ENCODE data around the gene RSBN1L.

Gene RSBN1L

DNA sequence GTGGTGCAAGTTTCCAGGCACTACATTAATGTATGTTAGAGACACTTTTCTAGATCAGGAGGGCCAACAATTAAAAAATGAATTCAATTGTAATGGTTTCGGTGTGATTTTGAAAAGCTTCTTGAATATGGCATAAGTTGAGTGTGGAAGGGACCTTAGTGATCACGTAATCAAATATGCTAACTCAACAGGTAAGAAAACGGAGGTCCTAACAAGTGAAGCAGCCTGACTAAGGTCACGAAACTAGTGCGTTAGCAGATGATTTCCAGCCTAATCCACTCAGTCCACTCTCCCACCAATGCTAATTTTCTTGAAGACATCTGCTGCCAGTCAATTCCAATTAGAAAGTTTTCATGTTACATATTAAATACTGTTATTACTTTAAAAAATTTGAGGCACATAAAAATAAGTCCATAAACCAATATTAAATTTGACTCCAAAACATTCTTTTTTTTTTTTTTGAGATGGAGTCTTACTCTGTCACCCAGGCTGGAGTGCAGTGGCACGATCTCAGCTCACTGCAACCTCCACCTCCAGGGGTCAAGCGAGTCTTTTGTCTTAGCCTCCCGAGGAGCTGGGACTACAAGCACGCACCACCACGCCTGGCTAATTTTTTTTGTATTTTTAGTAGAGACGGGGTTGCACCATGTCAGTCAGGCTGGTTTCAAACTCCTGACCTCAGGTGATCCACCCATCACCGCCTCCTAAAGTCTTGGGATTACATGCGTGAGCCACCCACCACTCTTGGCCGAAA, 2.3 kb upstream of the RSBN1L start:
- DNase-seq (ENCODE audit: low read depth) = no peak
- peak overlapping the region; percentile 98 for H3K4me3 ChIP-seq (ENCODE audit: low read depth, low read length)
- TF ChIP-seq, protein P1, sequence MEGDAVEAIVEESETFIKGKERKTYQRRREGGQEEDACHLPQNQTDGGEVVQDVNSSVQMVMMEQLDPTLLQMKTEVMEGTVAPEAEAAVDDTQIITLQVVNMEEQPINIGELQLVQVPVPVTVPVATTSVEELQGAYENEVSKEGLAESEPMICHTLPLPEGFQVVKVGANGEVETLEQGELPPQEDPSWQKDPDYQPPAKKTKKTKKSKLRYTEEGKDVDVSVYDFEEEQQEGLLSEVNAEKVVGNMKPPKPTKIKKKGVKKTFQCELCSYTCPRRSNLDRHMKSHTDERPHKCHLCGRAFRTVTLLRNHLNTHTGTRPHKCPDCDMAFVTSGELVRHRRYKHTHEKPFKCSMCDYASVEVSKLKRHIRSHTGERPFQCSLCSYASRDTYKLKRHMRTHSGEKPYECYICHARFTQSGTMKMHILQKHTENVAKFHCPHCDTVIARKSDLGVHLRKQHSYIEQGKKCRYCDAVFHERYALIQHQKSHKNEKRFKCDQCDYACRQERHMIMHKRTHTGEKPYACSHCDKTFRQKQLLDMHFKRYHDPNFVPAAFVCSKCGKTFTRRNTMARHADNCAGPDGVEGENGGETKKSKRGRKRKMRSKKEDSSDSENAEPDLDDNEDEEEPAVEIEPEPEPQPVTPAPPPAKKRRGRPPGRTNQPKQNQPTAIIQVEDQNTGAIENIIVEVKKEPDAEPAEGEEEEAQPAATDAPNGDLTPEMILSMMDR (IDR thresholded peaks at IDR 0.05; ENCODE audit: low read depth, low read length) = no peak

DNA sequence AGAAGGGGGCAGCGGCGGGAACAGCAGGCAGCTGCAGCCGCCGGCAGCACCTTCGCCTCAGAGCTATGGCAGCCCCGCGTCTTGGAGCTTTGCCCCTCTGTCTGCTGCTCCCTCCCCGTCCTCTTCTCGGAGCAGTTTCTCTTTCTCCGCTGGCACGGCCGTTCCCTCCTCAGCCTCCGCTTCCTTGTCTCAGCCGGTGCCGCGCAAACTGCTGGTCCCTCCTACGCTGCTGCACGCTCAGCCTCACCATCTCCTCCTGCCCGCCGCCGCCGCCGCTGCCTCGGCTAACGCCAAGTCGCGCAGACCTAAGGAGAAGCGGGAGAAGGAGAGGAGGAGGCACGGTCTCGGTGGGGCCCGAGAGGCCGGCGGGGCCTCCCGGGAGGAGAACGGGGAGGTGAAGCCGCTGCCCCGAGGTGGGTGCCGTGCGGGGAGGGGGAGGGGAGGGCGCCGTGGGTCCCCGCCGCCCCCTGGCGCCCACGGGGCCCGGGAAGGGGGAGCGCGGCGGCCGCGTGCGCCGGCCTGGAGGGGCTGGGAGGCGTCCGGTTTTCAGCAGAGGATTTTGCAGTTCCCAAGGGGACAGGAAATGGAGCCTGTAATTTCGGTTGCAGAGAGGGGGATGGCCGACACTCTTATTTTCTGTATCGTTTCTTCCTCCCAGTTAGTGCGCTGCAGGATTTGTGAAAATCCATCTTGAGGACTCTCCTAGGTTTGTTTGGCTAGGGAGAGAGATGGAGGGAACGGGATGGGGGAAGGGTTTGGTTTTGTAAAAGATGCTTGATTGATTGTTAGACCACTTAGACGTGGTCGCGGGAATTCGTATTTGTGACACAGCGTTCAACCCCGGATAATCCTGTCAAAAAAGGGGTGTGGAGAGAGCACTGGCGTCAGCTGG, 630 bp downstream of the RSBN1L start:
- DNase-seq (ENCODE audit: low read depth) = peak; percentile 84
- H3K4me3 ChIP-seq (ENCODE audit: low read depth, low read length) = peak overlapping the region; percentile 98
- TF ChIP-seq POLR2A (IDR thresholded peaks at IDR 0.05; ENCODE audit: extremely low read depth, insufficient read length) (no peak), MYC (IDR thresholded peaks at IDR 0.05; ENCODE audit: low read depth, low read length) (peak; percentile 64; the same call in 1 of the 2 replicates)
- TF ChIP-seq, protein P1 (IDR thresholded peaks at IDR 0.05; ENCODE audit: low read depth, low read length) = no peak
- TF ChIP-seq, protein P2, sequence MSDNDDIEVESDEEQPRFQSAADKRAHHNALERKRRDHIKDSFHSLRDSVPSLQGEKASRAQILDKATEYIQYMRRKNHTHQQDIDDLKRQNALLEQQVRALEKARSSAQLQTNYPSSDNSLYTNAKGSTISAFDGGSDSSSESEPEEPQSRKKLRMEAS (IDR thresholded peaks at IDR 0.05; ENCODE audit: low read depth, low read length) = peak; percentile 33

DNA sequence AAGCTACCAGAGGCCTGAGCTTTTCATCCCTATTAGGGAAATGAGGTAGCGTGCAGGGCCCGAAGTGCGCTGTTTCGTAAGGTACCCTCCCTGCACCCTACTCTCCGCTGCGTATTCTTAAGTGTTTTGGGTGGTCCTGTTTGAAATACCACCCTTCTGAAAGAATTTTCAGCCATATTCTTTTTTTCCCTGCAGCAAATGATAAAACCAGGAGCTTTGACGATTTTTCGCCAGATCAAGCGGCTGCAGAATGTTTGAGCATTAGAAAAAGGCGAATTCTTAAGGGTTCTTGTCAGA, 1.2 kb downstream of the RSBN1L start:
- TF ChIP-seq POLR2A (IDR thresholded peaks at IDR 0.05; ENCODE audit: extremely low read depth, insufficient read length) = no peak
- TF ChIP-seq, protein P2 (IDR thresholded peaks at IDR 0.05; ENCODE audit: low read depth, low read length) = peak; percentile 61
- TF ChIP-seq MYC (IDR thresholded peaks at IDR 0.05; ENCODE audit: low read depth, low read length) = no peak
- DNase-seq (ENCODE audit: low read depth) = peak; percentile 88
- peak overlapping the region; percentile 98 for H3K4me3 ChIP-seq (ENCODE audit: low read depth, low read length)

DNA sequence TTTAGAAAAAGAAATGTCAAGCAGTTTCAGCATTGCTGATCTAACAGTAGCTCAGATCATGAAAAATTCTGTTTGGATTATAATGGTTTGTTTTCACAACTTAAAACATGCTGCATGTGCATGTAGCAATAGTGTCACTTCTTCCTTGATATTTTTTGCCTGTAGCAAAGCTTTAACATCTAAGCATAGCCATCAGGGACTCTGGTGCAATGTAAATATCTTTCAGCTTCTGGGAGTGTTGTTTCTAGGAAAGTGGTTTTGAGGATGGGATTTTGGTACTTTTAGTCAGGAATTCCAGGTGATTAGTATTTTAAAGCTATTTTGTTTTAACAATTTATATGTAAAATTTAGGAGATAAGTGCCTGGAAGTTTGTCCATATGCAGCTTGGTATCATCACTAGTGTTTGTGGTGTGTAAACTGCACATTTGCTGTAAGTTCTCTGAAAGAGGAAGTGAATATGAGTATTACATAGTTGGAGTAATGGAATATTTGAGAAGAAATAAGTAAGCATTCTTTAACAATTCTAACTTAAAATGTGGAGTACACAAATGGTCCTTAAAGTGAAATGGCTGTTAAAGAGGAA, 1.9 kb downstream of the RSBN1L start:
- TF ChIP-seq POLR2A (IDR thresholded peaks at IDR 0.05; ENCODE audit: extremely low read depth, insufficient read length) = no peak
- no peak for TF ChIP-seq MYC (IDR thresholded peaks at IDR 0.05; ENCODE audit: low read depth, low read length)
- TF ChIP-seq, protein P1 (IDR thresholded peaks at IDR 0.05; ENCODE audit: low read depth, low read length) = no peak
- TF ChIP-seq, protein P2 (IDR thresholded peaks at IDR 0.05; ENCODE audit: low read depth, low read length) = no peak
- peak overlapping the region; percentile 98 for H3K4me3 ChIP-seq (ENCODE audit: low read depth, low read length)
- peak; percentile 65 for DNase-seq (ENCODE audit: low read depth)

DNA sequence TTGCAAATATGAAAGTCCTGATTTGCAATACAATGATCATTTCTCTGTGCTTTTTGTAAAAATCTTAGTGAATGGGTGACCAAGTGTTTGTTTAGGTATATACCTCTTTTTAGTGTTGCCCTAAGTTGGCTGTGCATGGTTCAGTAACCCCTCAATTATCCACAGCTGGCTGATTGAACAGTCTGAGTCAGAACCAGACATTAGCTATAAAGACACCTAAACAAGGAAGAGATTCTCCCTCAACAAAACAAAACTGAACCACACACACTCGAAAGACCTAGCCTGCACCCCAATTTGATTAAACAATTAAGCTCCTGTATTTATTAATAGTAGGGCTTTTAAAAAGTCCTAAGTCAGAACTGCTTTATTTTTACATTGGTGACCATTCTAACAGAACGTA, 2.8 kb downstream of the RSBN1L start:
- TF ChIP-seq, protein P2 (IDR thresholded peaks at IDR 0.05; ENCODE audit: low read depth, low read length) = no peak
- TF ChIP-seq POLR2A (IDR thresholded peaks at IDR 0.05; ENCODE audit: extremely low read depth, insufficient read length) = no peak
- TF ChIP-seq MYC (IDR thresholded peaks at IDR 0.05; ENCODE audit: low read depth, low read length) = no peak
- TF ChIP-seq, protein P1 (IDR thresholded peaks at IDR 0.05; ENCODE audit: low read depth, low read length) = no peak
- H3K4me3 ChIP-seq (ENCODE audit: low read depth, low read length) = peak overlapping the region; percentile 98
- no peak for DNase-seq (ENCODE audit: low read depth)

DNA sequence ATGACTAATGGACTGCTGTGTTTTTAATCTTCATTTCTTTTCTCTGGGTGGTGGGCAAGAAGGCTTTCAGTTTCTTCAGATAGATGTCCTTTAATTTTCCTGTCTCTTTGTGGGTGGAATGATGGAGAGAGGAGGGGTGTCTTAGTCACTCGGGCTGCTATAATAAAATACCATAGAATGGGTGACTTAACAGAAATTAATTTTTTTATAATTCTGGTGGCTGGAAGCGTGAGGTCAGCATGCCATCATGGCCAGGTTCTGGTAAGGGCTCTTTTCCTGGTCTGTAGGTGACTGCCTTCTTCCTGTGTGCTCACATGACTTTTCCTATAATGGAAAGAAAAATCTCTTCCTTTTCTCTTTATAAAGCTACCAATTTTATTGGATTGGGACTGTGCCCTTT, 6.3 kb downstream of the RSBN1L start:
- peak overlapping the region; percentile 1 for H3K4me3 ChIP-seq (ENCODE audit: low read depth, low read length)
- no peak for TF ChIP-seq POLR2A (IDR thresholded peaks at IDR 0.05; ENCODE audit: extremely low read depth, insufficient read length)
- TF ChIP-seq, protein P1 (IDR thresholded peaks at IDR 0.05; ENCODE audit: low read depth, low read length) = no peak
- TF ChIP-seq MYC (IDR thresholded peaks at IDR 0.05; ENCODE audit: low read depth, low read length) = no peak
- TF ChIP-seq, protein P2 (IDR thresholded peaks at IDR 0.05; ENCODE audit: low read depth, low read length) = no peak
- DNase-seq (ENCODE audit: low read depth) = no peak
